ENCODE results near the gene NRM. TPM values are rescaled to one million over a fixed set of nuclear protein-coding genes. Genes with fewer than 3 reads are reported as not detected.

Gene NRM
- total and polyA plus RNA-seq, 2 of the 13 experiments (the other 11 are each of a cell fraction or from before 2014, with no cell fraction given) = 12.5 to 16.0 TPM

GRCh38 chr6:30717129-30717844, 26.5 kb upstream of the NRM start, which contains the start of gene MDC1 (continued):
- TF ChIP-seq, protein P1, sequence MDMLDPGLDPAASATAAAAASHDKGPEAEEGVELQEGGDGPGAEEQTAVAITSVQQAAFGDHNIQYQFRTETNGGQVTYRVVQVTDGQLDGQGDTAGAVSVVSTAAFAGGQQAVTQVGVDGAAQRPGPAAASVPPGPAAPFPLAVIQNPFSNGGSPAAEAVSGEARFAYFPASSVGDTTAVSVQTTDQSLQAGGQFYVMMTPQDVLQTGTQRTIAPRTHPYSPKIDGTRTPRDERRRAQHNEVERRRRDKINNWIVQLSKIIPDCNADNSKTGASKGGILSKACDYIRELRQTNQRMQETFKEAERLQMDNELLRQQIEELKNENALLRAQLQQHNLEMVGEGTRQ (IDR thresholded peaks at IDR 0.05; ENCODE audit: low read depth, low read length) = no peak
- TF ChIP-seq, protein P1 (CRISPR knock-in tag; IDR thresholded peaks at IDR 0.05; ENCODE audit: borderline replicate concordance) = no peak
- peak; percentile 88; the same call in 1 of the 2 replicates for TF ChIP-seq ZKSCAN8 (CRISPR knock-in tag; IDR thresholded peaks at IDR 0.05; ENCODE audit: borderline replicate concordance)
- 0 out of 2 replicates have a peak, but pooled peaks have one; percentile 70 for TF ChIP-seq ZNF746 (CRISPR knock-in tag; IDR thresholded peaks at IDR 0.05)
- peak; percentile 98 for TF ChIP-seq KAT8 (CRISPR knock-in tag; IDR thresholded peaks at IDR 0.05)
- TF ChIP-seq FOXP4 (CRISPR knock-in tag; IDR thresholded peaks at IDR 0.05) = peak; percentile 81
- TF ChIP-seq KAT2B (IDR thresholded peaks at IDR 0.05; ENCODE audit: borderline replicate concordance, low read depth, low read length) = peak; percentile 23; the same call in 1 of the 2 replicates
- TF ChIP-seq, protein P2, sequence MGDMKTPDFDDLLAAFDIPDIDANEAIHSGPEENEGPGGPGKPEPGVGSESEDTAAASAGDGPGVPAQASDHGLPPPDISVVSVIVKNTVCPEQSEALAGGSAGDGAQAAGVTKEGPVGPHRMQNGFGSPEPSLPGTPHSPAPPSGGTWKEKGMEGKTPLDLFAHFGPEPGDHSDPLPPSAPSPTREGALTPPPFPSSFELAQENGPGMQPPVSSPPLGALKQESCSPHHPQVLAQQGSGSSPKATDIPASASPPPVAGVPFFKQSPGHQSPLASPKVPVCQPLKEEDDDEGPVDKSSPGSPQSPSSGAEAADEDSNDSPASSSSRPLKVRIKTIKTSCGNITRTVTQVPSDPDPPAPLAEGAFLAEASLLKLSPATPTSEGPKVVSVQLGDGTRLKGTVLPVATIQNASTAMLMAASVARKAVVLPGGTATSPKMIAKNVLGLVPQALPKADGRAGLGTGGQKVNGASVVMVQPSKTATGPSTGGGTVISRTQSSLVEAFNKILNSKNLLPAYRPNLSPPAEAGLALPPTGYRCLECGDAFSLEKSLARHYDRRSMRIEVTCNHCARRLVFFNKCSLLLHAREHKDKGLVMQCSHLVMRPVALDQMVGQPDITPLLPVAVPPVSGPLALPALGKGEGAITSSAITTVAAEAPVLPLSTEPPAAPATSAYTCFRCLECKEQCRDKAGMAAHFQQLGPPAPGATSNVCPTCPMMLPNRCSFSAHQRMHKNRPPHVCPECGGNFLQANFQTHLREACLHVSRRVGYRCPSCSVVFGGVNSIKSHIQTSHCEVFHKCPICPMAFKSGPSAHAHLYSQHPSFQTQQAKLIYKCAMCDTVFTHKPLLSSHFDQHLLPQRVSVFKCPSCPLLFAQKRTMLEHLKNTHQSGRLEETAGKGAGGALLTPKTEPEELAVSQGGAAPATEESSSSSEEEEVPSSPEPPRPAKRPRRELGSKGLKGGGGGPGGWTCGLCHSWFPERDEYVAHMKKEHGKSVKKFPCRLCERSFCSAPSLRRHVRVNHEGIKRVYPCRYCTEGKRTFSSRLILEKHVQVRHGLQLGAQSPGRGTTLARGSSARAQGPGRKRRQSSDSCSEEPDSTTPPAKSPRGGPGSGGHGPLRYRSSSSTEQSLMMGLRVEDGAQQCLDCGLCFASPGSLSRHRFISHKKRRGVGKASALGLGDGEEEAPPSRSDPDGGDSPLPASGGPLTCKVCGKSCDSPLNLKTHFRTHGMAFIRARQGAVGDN (CRISPR knock-in tag; IDR thresholded peaks at IDR 0.05) = peak; percentile 94
- TF ChIP-seq, protein P3, sequence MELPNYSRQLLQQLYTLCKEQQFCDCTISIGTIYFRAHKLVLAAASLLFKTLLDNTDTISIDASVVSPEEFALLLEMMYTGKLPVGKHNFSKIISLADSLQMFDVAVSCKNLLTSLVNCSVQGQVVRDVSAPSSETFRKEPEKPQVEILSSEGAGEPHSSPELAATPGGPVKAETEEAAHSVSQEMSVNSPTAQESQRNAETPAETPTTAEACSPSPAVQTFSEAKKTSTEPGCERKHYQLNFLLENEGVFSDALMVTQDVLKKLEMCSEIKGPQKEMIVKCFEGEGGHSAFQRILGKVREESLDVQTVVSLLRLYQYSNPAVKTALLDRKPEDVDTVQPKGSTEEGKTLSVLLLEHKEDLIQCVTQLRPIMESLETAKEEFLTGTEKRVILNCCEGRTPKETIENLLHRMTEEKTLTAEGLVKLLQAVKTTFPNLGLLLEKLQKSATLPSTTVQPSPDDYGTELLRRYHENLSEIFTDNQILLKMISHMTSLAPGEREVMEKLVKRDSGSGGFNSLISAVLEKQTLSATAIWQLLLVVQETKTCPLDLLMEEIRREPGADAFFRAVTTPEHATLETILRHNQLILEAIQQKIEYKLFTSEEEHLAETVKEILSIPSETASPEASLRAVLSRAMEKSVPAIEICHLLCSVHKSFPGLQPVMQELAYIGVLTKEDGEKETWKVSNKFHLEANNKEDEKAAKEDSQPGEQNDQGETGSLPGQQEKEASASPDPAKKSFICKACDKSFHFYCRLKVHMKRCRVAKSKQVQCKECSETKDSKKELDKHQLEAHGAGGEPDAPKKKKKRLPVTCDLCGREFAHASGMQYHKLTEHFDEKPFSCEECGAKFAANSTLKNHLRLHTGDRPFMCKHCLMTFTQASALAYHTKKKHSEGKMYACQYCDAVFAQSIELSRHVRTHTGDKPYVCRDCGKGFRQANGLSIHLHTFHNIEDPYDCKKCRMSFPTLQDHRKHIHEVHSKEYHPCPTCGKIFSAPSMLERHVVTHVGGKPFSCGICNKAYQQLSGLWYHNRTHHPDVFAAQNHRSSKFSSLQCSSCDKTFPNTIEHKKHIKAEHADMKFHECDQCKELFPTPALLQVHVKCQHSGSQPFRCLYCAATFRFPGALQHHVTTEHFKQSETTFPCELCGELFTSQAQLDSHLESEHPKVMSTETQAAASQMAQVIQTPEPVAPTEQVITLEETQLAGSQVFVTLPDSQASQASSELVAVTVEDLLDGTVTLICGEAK (IDR thresholded peaks at IDR 0.05) = no peak
- TF ChIP-seq, protein P3 (CRISPR knock-in tag; IDR thresholded peaks at IDR 0.05) = peak; percentile 85
- peak; percentile 97 for TF ChIP-seq PHF21A (CRISPR knock-in tag; IDR thresholded peaks at IDR 0.05)

Measured in HepG2 (cell line).